GM03348 (cell line): ENCODE data around the gene VAV3.
"Not testable (repeated sequence)": the region's sequence is repeated elsewhere in the genome, so short reads cannot be mapped to it uniquely, and the experiment has no call there.

Experiments used
- DNase-seq: peaks from one replicate; pipeline ENCODE4 v3.0.0; 2012; ENCODE audit warnings: low spot score

Gene VAV3

GRCh38 chr1:107965110-107965991 is at the start of gene VAV3:
Gene VAV3, minus strand, starts transcription at chr1:107965180. Its CDS starts 311 bp downstream, at chr1:107964869.
- peak; percentile 79 for DNase-seq

- no peak for DNase-seq
Observed at GRCh38 chr1:108012553-108012952, 47.6 kb upstream of the VAV3 start.

- no peak for DNase-seq
Observed at GRCh38 chr1:108011295-108011694, 46.3 kb upstream of the VAV3 start.

GRCh38 chr1:108010581-108010980 is 45.6 kb upstream of the VAV3 start:
- DNase-seq, result no peak

GRCh38 chr1:108009603-108010195 is 44.7 kb upstream of the VAV3 start:
- DNase-seq, result peak; percentile 24

GRCh38 chr1:108007531-108007930 is 42.6 kb upstream of the VAV3 start:
- no peak for DNase-seq

- no peak for DNase-seq
Observed at GRCh38 chr1:108007070-108007469, 42.1 kb upstream of the VAV3 start.

- DNase-seq, result not testable (repeated sequence)
Observed at GRCh38 chr1:108004919-108005318, 39.9 kb upstream of the VAV3 start.

- no peak for DNase-seq
Observed at GRCh38 chr1:108000620-108001111, 35.7 kb upstream of the VAV3 start.

GRCh38 chr1:108000184-108000583 is 35.2 kb upstream of the VAV3 start:
- DNase-seq, result no peak

GRCh38 chr1:107997866-107998265 is 32.9 kb upstream of the VAV3 start:
- no peak for DNase-seq

- no peak for DNase-seq
Observed at GRCh38 chr1:107993920-107994319, 28.9 kb upstream of the VAV3 start.

- no peak for DNase-seq
Observed at GRCh38 chr1:107992347-107992746, 27.4 kb upstream of the VAV3 start.

- peak; percentile 27 for DNase-seq
Observed at GRCh38 chr1:107991371-107992066, 26.5 kb upstream of the VAV3 start.

GRCh38 chr1:107990606-107991005 is 25.6 kb upstream of the VAV3 start:
- DNase-seq, result no peak

GRCh38 chr1:107981277-107981676 is 16.3 kb upstream of the VAV3 start:
- no peak for DNase-seq

- no peak for DNase-seq
Observed at GRCh38 chr1:107979926-107980325, 14.9 kb upstream of the VAV3 start.

- DNase-seq, result no peak
Observed at GRCh38 chr1:107979088-107979487, 14.1 kb upstream of the VAV3 start.

- DNase-seq, result no peak
Observed at GRCh38 chr1:107976836-107977235, 11.9 kb upstream of the VAV3 start.

- DNase-seq, result no peak
Observed at GRCh38 chr1:107976431-107976830, 11.5 kb upstream of the VAV3 start.

GRCh38 chr1:107975851-107976250 is 10.9 kb upstream of the VAV3 start:
- no peak for DNase-seq

GRCh38 chr1:107974090-107974489 is 9.1 kb upstream of the VAV3 start:
- DNase-seq, result no peak
